H1 (cell line): ENCODE measurements around the gene SART1. TPM values are rescaled to one million over a fixed set of nuclear protein-coding genes. Genes with fewer than 3 reads are reported as not detected.
A peak's percentile ranks its signal among the peaks of the same experiment; 100 is the strongest.

Experiments used
- ASH2L ChIP-seq: fragments of 200-600, 300-600 bp; sonication (generic); IDR thresholded peaks from one replicate; pipeline ENCODE4 v1.7.1; 2017; ENCODE audit warnings: low read length
- BACH1 ChIP-seq: IDR thresholded peaks from 2 replicates; pipeline ENCODE4 v1.6.1; 2012; ENCODE audit warnings: low read length, improper control_type of control experiment
- EGR1 ChIP-seq: IDR thresholded peaks from 2 replicates; pipeline ENCODE4 v1.6.1; 2011; ENCODE audit warnings: low read depth, low read length, borderline replicate concordance
- EP300 ChIP-seq, 2 experiments: IDR thresholded peaks; 1 replicate in 1 of 2; 2 replicates in 1 of 2; pipeline ENCODE4 v1.6.1; 2011 to 2012; ENCODE audit warnings: low read depth in 2 of 2, low read length in 2 of 2, mild to moderate bottlenecking in 2 of 2, borderline replicate concordance in 1 of 2, inconsistent platforms in 1 of 2, moderate library complexity in 1 of 2
- EZH2 ChIP-seq: fragments of 200-600 bp; sonication (generic); IDR thresholded peaks from 2 replicates; pipeline ENCODE4 v1.7.1; 2012; ENCODE audit warnings: low read depth, mild to moderate bottlenecking, moderate library complexity, low read length, inconsistent platforms; ENCODE audit not compliant: severe bottlenecking
- FOSL1 ChIP-seq: IDR thresholded peaks from 2 replicates; pipeline ENCODE4 v1.6.1; 2011; ENCODE audit warnings: mild to moderate bottlenecking, low read depth, low read length, moderate library complexity; ENCODE audit not compliant: insufficient read depth
- GABPA ChIP-seq: IDR thresholded peaks from 2 replicates; pipeline ENCODE4 v1.6.1; 2011; ENCODE audit warnings: mild to moderate bottlenecking, low read length, moderate library complexity, borderline replicate concordance; ENCODE audit not compliant: insufficient read depth
- POLR2AphosphoS5 ChIP-seq: IDR thresholded peaks from 2 replicates; pipeline ENCODE4 v1.6.1; 2011; ENCODE audit warnings: low read depth, low read length
- POU5F1 ChIP-seq: IDR thresholded peaks from 2 replicates; pipeline ENCODE4 v1.6.1; 2011; ENCODE audit warnings: low read depth, mild to moderate bottlenecking, low read length, moderate library complexity
- SAP30 ChIP-seq: fragments of 300-600 bp; sonication (generic); IDR thresholded peaks from 2 replicates; pipeline ENCODE4 v1.7.1; 2012; ENCODE audit warnings: low read length, moderate library complexity, mild to moderate bottlenecking, inconsistent platforms; ENCODE audit not compliant: insufficient read depth, insufficient replicate concordance
- SIN3A ChIP-seq, 2 experiments: IDR thresholded peaks in 1 of 2; conservative IDR thresholded peaks in 1 of 2; 2 replicates each; pipeline ENCODE4 v1.6.1; 2011 to 2012; ENCODE audit warnings: low read length in 2 of 2, improper control_type of control experiment in 1 of 2, low read depth in 1 of 2, mild to moderate bottlenecking in 1 of 2
- SIX5 ChIP-seq: IDR thresholded peaks from 2 replicates; pipeline ENCODE4 v1.6.1; 2011; ENCODE audit warnings: mild to moderate bottlenecking, low read depth, low read length
- SP1 ChIP-seq: IDR thresholded peaks from 2 replicates; pipeline ENCODE4 v1.6.1; 2011; ENCODE audit warnings: low read depth, low read length
- TAF7 ChIP-seq: optimal IDR thresholded peaks from 2 replicates; pipeline ENCODE3; 2011; ENCODE audit warnings: low read depth, mild to moderate bottlenecking, inconsistent platforms, low read length, moderate library complexity, borderline replicate concordance
- TBP ChIP-seq: IDR thresholded peaks from 2 replicates; pipeline ENCODE4 v1.6.1; 2011; ENCODE audit warnings: low read depth, low read length, improper control_type of control experiment
- polyA plus RNA-seq, 7 experiments: library from polyadenylated mRNA; depleted of rRNA in 3 of 7; stranded (reverse) in 5 of 7; unstranded in 2 of 7; fragments of >200 nt in 5 of 7; fragments of 200-250 nt in 2 of 7; gene quantifications; 1 replicate in 5 of 7; 2 replicates in 1 of 7; 4 replicates in 1 of 7; pipeline versions ENCODE4 v1.2.1 to v1.2.3, GENCODE V29; 2011 to 2013; ENCODE audit warnings: missing spikeins in 2 of 7, mixed read lengths in 2 of 7
- total RNA-seq: library from RNA; stranded (reverse); fragmentation: NEBNext Ultra II Directional; extraction: Animal tissue kit (Norgen Biotek cat#: 25700); gene quantifications from 2 replicates; pipeline ENCODE4 v1.2.1, GENCODE V29; 2021

The SART1 gene
- total and polyA plus RNA-seq, 2 of the 8 experiments (the other 6 are each of a cell fraction or from before 2014, with no cell fraction given) = 9.7 to 46.1 TPM

GRCh38 chr11:65961267-65962140 is at the start of gene SART1 (continued):
- TF ChIP-seq BACH1 = no peak
- TF ChIP-seq SIN3A (conservative IDR thresholded peaks at IDR 0.05 in 1 of 2, IDR thresholded peaks at IDR 0.05 in 1 of 2; ENCODE audit: low read depth in 1 of 2, low read length in 2 of 2) = peak; percentile 51 to 84; a peak in 3 of 4 replicates
- peak; percentile 88 for TF ChIP-seq TBP
- no peak for TF ChIP-seq SAP30
- 0 out of 2 replicates have a peak, but pooled peaks have one; percentile 15 for TF ChIP-seq SIX5
- peak; percentile 69; the same call in 1 of the 2 replicates for TF ChIP-seq EGR1
- TF ChIP-seq POLR2AphosphoS5 = peak; percentile 83
- TF ChIP-seq ASH2L = peak; percentile 92
- peak; percentile 94 for TF ChIP-seq GABPA
- TF ChIP-seq FOSL1 = no peak
- peak; percentile 81 for TF ChIP-seq TAF7
- no peak for TF ChIP-seq EZH2
- TF ChIP-seq EP300 (IDR thresholded peaks at IDR 0.05; ENCODE audit: borderline replicate concordance in 1 of 2, low read depth in 2 of 2, low read length in 2 of 2) = peak in 1 of 2 experiments; percentile 38; a peak in 1 of 3 replicates
- TF ChIP-seq SP1 = no peak
- TF ChIP-seq POU5F1 = no peak
